Mucosa of descending colon (tissue), 3 donors: ENCODE measurements around the gene NUP43. TPM values are rescaled to one million over a fixed set of nuclear protein-coding genes. Genes with fewer than 3 reads are reported as not detected.

Experiments
- ATAC-seq: fragments of 200-7000 bp; cut with Tn5 transposase; one replicate; pipeline ENCODE4 v1.9.1; 2020; ENCODE audit warnings: mild to moderate bottlenecking, moderate library complexity
- DNase-seq, 3 donors: peaks; one replicate each; pipeline ENCODE4 v3.0.0-alpha.2; 2020
- H3K36me3 ChIP-seq: fragments of 200-600 bp; one replicate; pipeline ENCODE4 v1.8.0; 2021; ENCODE audit warnings: low read depth, mild to moderate bottlenecking
- H3K4me1 ChIP-seq: fragments of 200-600 bp; one replicate; pipeline ENCODE4 v1.8.0; 2021; ENCODE audit warnings: low read depth, mild to moderate bottlenecking
- H3K4me3 ChIP-seq: fragments of 200-600 bp; one replicate; pipeline ENCODE4 v1.8.0; 2021; ENCODE audit warnings: mild to moderate bottlenecking
- H3K9me3 ChIP-seq: fragments of 200-600 bp; one replicate; pipeline ENCODE4 v1.8.0; 2021; ENCODE audit warnings: mild to moderate bottlenecking
- CTCF ChIP-seq: fragments of 200-600 bp; IDR thresholded peaks from one replicate; pipeline ENCODE4 v1.8.0; 2022; ENCODE audit warnings: antibody characterized with exemption, mild to moderate bottlenecking
- intact Hi-C, 2 donors: fragments of 100-400 bp; cut with DNase I in 1 of 2; cut with micrococcal nuclease in 1 of 2; formaldehyde crosslinking; loops; one replicate each; pipeline versions ENCODE4 v1.11.0 to v1.11.1; 2022; cut with DNase I, micrococcal nuclease
- total RNA-seq, 3 donors: library from RNA; stranded (reverse); fragmentation: NEBNext Ultra II Directional in 2 of 3; extraction: Animal tissue kit (Norgen Biotek cat#: 25700) in 2 of 3; gene quantifications; one replicate each; pipeline versions ENCODE4 v1.2.1 to v1.2.4, GENCODE V29; 2021 to 2023
- donor health status: DM: no; HTN: no; CAD: no; lungs with moderate emphysema.
- donor health status: DM: no; HTN: no; CAD: no.
- donor health status: DM: no; HTN: yes; CAD: no.

The NUP43 gene
- total RNA-seq, 3 donors from 2014 or later, result 25.8 to 27.9 (median 26.0) TPM

- Histone ChIP-seq H3K9me3 (no peaks in the 10 kb centered on the region), H3K36me3 (no peaks in the 10 kb centered on the region), H3K4me3 (no peak overlapping the region), H3K4me1 (no peaks in the 10 kb centered on the region)
- intact Hi-C loops, result no loop called here
- ATAC-seq (no peak), DNase-seq (no peak)
- no peak for TF ChIP-seq CTCF
These were observed 31.3 kb upstream of the NUP43 start for GRCh38 chr6:149777624-149778023.

- H3K9me3 ChIP-seq, result no peaks in the 10 kb centered on the region
- intact Hi-C loops, result no loop called here
- ATAC-seq (no peak), DNase-seq (no peak)
- H3K4me3 ChIP-seq, result no peak overlapping the region
- H3K36me3 ChIP-seq, result no peaks in the 10 kb centered on the region
- no peaks in the 10 kb centered on the region for H3K4me1 ChIP-seq
- no peak for TF ChIP-seq CTCF
These were observed 25.6 kb upstream of the NUP43 start for GRCh38 chr6:149771925-149772324.

- no peak for ATAC-seq
- H3K36me3 ChIP-seq, result no peaks in the 10 kb centered on the region
These were observed 24.9 kb upstream of the NUP43 start for GRCh38 chr6:149771185-149771584.

GRCh38 chr6:149769676-149770075, 23.3 kb upstream of the NUP43 start:
- no peak for ATAC-seq
- no peak overlapping the region for H3K4me3 ChIP-seq
- intact Hi-C loops, result no loop called here
- DNase-seq, result no peak
- H3K4me1 ChIP-seq, result no peaks in the 10 kb centered on the region
- no peak for TF ChIP-seq CTCF
- no peaks in the 10 kb centered on the region for H3K36me3 ChIP-seq
- H3K9me3 ChIP-seq, result peaks cover 3% of the 10 kb centered on the region

More at GRCh38 chr6:149771185-149771584, 24.9 kb upstream of the NUP43 start:
- no peaks in the 10 kb centered on the region for H3K4me1 ChIP-seq
- intact Hi-C loops, result no loop called here
- DNase-seq, result no peak
- H3K4me3 ChIP-seq, result no peak overlapping the region
- peaks cover 2% of the 10 kb centered on the region for H3K9me3 ChIP-seq
- no peak for TF ChIP-seq CTCF

- Histone ChIP-seq H3K4me1 (no peaks in the 10 kb centered on the region), H3K9me3 (peaks cover 3% of the 10 kb centered on the region), H3K36me3 (no peaks in the 10 kb centered on the region), H3K4me3 (no peak overlapping the region)
- intact Hi-C loops, result no loop called here
- DNase-seq (no peak), ATAC-seq (peak; percentile 60)
- no peak for TF ChIP-seq CTCF
These were observed 19.9 kb upstream of the NUP43 start for GRCh38 chr6:149766156-149766769.

GRCh38 chr6:149763866-149764265, 17.5 kb upstream of the NUP43 start:
- Histone ChIP-seq H3K36me3 (no peaks in the 10 kb centered on the region), H3K4me1 (no peaks in the 10 kb centered on the region), H3K4me3 (no peak overlapping the region), H3K9me3 (peaks cover 3% of the 10 kb centered on the region)
- intact Hi-C loops, result no loop called here
- no peak for TF ChIP-seq CTCF
- no peak for DNase-seq
- ATAC-seq, result no peak
